ENCODE measurements around the gene COBLL1.

Gene COBLL1

GRCh38 chr2:164816900-164817299 is 24.7 kb downstream of the COBLL1 start:
- no peak for ATAC-seq

DNA sequence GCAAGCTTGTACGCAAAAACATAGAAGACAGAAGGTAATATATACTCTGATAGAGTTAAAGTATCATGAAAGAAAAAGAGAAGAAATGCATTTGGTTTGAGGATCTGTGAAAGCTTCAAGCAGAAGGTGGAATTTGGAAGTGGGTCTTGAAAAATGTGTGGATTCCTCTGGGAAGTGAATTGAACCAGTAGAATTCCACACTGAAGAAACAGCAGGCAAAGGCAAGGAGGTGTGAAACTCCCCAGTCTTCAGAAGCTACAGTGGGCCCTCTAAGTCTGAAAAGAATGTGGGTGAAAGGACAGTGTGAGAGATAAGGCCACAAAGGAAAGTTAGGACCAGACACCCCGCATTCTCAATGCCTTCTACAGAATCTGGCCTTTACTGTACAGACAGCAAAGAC is 25.6 kb downstream of the COBLL1 start:
- ATAC-seq = no peak

DNA sequence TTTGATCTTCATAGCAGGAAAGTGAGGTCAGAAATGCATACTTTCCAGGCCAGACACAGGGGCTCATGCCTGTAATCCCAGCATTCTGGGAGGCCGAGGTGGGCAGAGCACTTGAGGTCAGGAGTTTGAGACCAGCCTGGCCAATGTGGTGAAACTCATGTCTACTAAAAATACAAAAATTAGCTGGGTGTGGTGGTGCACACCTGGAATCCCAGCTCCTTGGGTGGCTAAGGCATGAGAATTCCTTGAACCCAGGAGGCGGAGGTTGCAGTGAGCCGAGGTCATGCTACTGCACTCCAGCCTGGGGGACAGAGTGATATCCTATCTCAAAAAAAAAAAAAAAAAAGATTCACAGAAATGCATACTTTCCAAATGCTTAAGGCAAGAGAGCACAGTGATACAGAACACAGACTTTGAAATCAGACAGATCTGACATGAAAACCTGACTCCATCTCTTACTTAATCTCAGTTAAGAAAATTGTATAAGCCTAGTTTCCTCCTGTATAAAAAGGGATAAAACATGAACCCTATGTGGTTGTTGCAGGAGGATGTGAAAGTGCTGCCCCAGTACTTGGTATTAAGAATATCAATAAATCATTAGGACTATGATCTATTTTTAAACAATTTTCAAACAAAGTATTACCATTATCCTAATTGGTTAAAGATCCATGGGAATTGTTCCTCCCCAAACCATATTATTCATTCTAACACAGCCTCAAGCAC is 26.4 kb downstream of the COBLL1 start:
- ATAC-seq = no peak

GRCh38 chr2:164813535-164813934 is 28.1 kb downstream of the COBLL1 start:
- no peak for ATAC-seq

- ATAC-seq = no peak
Observed at GRCh38 chr2:164812378-164812777, 29.2 kb downstream of the COBLL1 start.

DNA sequence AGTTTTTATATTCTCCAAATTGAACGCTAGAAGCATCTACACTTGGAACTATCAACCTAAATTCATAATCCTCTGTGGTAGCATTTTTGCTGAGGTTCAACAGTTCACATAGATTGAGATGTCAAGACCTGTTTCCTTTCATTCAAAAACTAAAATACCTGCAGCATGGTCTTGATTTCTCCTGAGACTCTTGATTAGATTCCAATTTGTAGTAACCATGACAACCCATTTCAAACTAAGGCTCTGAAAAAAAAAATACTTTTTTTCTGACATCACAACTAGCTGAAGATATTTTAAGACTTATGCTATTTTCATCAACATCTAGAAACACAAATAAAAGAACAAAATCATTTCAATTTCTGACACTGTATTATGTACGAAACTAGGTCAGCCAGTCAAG is 29.8 kb downstream of the COBLL1 start:
- ATAC-seq = no peak

GRCh38 chr2:164810843-164811242 is 30.8 kb downstream of the COBLL1 start:
- ATAC-seq = no peak

- no peak for ATAC-seq
Observed at GRCh38 chr2:164808776-164809175, 32.8 kb downstream of the COBLL1 start.

DNA sequence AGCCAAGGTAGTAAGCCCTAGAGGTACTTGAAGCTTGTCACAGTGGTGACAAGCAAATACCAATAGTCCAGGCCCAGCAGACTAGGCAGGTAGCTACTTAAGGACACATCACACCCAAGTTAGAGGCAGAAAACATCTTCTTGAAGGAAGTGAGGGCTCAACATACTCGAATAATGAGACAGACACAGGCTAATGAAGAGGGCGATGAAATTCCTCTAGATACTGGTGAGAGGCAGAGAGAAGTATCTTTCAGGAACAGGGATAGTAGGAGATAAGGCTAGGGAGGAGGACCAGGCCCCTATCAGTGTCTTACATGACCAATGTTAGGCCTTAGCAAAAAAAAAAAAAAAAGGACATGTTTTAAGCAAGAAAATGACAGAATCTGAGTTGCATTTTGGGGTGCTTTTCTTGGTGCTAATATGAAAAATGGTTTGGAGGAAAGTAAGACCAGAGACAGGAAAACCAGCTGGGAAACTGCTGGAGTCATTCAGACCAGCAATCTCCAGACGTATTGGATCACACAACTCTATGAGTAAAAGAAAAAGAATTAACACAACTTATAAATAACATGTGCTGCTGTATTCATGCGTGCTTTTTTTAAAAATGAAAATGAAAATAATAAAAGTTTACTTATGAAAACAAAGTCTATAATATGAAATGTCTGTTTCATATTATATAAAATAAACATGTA is 37.7 kb downstream of the COBLL1 start:
- ATAC-seq = no peak

DNA sequence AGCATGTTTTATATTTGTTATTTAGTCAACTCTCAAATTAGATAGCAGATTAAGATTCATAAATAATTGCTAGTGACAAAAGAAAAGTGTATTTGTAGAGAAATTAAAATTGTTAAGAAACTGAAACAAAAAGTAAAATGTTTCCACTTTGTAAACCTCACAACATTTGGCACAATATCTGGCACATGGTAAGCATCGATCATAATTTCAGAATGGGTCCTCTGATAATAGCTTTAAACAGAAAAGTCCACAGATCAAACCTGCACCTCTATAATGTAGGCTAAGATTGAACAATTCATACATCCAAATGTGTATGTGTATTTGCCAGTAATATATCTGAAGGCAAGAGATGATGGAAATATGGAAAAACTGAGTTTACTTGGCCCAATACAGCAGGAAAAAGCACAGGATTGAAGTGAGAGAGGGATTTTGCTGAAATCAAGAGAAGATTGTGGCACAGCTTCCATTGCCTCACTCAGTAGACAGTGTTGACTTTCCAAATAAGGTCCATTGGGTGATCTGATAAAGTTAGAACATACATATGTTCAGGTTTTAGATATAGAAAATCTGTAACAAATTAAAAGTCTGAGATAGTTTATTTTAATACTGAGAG is 39.4 kb downstream of the COBLL1 start:
- ATAC-seq = no peak

- no peak for ATAC-seq
Observed at GRCh38 chr2:164800572-164800971, 41.1 kb downstream of the COBLL1 start.

DNA sequence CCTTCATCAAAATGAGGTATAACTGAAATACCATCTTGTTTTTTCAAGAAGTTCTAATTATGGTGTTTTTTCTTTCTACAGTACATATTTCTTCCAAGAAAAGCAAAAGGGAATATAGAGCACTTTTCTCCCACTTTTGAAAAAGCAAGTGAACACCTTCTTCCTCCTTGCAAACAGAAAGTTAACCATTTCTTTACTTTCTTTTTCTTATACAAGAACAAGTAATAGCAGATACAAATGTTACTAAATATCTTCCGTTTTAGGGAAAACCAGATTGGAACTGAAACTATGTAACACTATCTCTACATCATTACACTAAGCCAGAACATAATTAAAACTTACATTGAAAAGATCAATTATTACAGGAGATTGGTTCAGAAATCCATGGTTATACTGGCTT is 44.0 kb downstream of the COBLL1 start:
- no peak for ATAC-seq

GRCh38 chr2:164796999-164797398 is 44.6 kb downstream of the COBLL1 start:
- no peak for ATAC-seq

DNA sequence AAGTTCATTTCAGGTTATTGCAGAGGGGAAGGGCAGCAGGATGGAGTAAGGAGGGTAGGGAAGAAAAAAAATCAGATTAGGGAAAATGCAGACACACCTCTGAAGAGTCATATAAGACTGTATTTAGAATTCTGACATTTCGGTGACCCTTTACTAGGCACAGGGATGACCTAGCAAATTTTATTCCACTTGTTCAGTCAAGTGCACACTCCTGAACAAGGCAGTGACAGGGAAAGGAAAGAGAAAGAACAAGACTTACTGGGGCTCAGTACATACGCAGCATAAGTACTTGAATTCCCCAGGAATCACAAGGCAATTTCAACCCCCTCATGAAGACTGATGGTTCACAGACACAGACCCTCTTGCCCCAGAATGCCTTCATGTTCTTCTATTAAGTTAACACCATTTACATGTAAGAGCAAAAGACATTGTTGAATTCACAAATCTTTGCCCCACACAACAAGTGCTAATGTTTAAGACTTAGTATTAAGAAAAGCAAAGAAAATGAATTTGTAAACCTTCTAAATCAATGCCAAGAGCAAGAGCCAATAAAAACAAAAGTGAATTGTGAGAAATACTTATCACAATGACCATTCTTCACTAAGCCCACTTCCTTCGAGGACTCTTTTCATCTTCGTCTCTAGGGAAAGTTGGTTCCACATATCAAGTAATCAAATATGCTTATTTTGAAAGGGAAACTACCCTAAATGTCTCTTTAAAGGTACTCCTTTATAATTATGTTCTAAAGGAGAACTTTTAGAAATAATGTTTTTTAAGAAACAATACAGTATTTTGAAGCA is 47.0 kb downstream of the COBLL1 start:
- no peak for ATAC-seq

GRCh38 chr2:164794016-164794415 is 47.6 kb downstream of the COBLL1 start:
- no peak for ATAC-seq

GRCh38 chr2:164793529-164793928 is 48.1 kb downstream of the COBLL1 start:
- no peak for ATAC-seq

DNA sequence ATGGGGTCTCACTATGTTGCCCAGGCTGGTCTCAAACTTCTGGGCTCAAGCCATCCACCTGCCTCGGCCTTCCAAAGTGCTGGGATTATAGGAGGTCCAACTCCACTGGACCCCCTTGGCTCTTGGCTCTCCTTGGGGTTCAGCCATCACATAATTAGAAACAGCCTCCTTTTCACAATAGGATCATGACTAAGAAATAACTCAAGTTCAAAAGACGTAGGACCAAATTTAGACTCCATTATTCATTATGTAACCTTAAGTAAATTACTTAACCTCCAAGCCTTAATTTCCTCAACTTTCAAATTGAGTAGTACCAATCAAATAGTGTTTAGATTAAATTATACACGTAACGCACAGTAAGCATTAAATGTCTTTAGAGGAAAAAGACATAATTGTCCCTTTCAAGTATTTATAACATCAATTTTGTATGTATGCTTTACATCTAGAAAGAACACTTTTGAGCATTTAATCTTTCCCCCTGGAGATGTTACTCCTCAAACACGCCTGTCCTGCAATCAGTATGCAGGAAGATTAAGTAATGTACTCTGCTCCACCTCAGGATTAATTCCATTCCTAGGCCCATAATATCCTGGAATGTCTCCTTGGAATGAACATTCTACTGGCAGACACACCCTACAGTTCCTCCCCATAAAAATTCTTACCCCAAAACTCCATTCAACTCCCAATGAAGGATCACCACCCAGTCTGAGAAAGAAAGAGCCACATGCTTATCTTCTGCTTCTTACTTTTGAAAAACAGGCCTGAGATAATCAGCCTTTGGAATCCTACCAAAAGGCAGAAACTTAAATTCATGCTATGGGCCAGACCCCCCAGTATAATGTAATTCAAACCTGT is 49.1 kb downstream of the COBLL1 start:
- no peak for ATAC-seq

- ATAC-seq = no peak
Observed at GRCh38 chr2:164789968-164790367, 51.7 kb downstream of the COBLL1 start.

GRCh38 chr2:164786787-164787186 is 54.8 kb downstream of the COBLL1 start:
- no peak for ATAC-seq

DNA sequence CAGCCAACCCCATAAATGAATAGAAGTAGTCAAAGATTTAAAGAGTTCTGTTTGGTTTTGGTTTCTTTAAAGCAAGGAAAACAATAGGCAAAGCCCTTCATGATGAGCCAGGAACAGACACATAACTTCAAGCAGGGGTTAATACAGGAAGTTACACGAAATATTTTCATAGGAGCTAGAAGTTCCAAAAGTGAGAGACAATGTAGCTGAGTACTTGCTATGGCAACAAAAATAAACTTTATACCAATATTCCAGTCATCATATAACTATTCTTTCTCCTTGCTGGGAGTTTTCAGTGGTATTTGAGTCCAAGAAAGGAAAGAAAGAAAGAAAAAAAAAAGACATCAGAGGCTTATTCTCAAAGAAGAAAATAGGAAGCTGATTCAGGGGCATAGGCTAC is 56.2 kb downstream of the COBLL1 start:
- ATAC-seq = no peak

GRCh38 chr2:164784376-164784775 is 57.2 kb downstream of the COBLL1 start:
- no peak for ATAC-seq

DNA sequence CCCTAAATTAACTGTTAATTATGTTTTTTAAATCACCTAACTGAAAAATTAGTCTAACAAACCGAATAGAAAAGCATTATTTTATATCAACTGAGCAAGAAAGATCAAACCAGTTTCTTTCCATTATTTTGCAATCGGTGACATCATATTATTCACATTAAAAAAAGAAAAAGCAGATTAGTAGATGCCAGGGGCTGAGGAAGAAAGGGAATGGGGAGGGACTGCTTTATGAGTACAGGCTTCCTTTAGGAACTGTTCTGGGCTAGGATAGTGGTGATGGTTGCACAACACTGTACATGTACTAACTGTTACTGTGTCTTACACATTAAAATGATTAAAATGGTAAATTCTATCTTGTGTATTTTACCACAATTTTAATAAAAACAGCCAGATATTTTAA is 59.3 kb downstream of the COBLL1 start:
- ATAC-seq = no peak

All from activated CD4-positive, CD25-positive, alpha-beta regulatory T cell treated with anti-CD3 and anti-CD28 coated beads, Interleukin-2, amount 50 U/mL, for 24 hours (primary cell).